GDM1 (cell line): Measurements from ENCODE around the gene CCDC172.

ENCODE experiments used
- DNase-seq: peaks from one replicate; lab custom pipeline; 2025; lab: John Stamatoyannopoulos, UW

The CCDC172 gene, protein sequence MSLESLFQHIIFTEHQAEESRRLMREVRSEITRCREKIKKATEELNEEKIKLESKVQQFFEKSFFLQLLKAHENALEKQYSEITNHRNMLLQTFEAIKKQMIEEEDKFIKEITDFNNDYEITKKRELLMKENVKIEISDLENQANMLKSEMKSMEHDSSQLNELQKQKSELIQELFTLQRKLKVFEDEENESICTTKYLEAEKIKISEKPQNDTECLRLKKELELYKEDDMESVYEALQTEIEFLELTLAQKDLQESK

GRCh38 chr10:116324227-116324950, at the start of gene CCDC172:
TSS of gene CCDC172 (plus strand) at chr10:116324448. CDS start at chr10:116325012, 564 bp downstream.
- DNase-seq = no peak

DNA sequence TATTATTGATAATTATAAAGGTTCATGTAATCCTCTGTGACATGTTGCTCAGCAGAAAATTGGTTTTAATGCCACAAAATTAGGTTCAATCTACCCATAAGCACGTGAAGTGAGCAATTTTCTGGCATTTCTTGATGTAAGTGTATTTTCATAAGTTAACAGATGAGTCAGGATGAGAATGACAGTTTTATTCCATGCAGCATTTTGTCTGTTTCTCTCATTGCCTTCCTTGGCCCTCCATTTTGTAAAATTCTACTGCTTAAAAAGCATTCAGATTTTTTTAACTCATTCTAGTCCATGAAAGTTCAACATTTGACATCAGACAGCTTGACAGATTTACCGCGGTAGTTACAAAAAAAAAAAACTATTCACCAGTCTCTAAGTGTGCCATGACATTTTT, 47.3 kb upstream of the CCDC172 start:
- DNase-seq = no peak

DNA sequence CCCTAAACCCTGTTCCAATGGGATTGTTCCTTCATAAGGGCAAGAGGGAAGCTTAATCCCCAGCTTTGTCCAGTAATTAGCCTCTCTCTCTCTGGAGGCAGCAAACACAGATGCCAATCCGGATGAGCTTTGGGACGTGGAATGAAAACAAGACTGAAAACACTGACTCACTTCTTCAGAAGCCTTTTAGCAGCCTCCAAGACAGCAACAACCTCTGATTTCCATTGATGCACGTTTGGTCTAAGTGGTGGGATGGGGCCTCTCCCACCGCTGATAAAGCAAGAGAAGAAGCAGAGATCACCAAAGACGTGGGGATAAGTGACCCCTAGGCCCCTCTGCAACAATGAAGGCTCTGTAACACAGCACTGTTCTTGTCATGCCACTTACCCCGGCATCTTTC, 45.4 kb upstream of the CCDC172 start:
- DNase-seq = no peak

DNA sequence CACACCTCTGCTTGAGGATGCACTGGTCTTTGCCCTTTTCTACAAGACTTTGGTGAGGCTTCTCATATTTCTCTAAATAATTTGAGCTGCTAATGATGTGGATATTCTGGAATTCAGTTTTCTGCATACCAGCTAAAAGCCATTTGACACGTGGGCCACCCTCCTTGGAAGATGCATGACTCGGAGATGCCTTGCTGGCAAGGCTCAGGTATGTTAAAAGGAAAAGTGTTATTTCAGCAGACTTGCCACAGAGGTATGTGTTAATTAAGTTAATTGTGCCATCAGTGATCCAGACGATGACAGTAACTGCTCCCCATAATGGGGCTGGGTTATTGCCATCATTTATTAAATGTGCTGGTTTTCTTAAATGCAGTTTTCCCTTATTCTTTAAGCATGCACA, 42.5 kb upstream of the CCDC172 start:
- no peak for DNase-seq

DNA sequence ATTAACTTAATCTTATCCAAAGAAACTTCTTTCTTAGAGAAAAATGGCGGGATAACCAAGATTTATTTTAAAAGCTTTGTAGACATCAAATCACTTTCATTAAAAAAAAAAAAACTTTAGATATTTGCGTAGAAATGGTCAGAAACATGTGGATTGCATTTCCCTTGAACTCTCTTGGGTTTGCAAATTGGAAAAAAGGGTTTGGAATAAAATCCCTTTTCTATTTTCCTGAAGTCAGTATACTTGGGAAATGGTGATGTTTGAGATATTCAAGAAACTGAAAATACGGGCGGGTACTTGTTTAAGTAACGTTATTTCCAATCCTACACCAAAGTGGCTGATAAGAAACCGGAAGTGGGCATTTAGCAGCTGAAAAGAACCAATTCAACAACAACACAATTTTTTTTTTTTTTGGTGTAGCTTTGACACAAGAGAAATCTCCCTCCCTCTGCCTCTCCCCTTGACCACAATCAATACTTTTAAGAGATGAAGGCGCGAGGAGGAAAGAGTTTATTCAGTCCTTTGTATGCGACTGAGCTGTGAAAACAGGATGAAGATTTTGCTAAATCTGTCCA, 37.5 kb upstream of the CCDC172 start:
- DNase-seq = no peak

DNA sequence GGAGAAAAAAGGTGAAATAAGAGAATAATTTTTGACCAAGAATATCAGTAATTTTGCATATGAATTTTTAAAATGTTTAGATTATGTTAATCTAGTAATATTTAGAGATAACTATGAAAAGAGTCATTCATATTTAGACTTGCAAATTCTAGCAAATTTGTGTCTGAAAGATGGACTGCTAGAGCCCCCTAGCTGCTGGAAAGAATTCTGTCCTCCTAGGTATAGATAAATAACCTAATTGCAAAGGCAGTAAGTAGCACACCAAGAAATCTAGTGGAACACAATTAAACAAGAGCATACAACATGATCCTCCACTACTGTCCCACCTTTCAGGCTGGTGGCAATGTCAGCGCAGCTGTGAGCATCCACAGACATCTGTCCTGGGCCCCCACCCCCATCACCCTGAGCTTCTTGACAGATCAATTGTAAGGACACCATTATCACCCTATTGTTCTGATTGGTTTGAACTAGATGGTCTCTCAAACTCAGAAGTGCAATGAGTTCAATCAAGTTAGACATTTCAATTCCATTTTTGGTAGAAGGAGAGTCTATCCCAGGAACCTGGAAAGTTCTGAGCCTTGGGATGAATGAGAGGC, 36.2 kb upstream of the CCDC172 start:
- no peak for DNase-seq

DNA sequence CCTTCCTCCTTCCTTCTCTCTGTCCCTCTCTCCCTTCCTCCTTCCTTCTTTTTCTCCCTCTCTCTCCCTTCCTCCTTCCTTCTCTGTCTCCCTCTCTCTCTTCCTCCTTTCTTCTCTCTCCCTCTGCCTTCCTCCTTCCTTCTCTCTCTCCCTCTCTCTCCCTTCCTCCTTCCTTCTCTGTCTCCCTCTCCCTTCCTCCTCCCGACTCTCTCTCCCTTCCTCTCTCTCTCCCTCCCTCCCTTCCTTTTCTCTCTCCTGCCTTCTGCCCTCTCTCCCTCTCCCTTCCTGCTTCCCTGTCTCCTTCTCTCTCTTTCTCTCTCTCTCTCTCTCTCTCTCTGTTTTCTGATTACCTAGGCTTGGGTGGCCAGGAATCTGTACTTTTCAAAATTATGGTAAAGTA, 34.6 kb upstream of the CCDC172 start:
- no peak for DNase-seq

GRCh38 chr10:116292493-116292892, 31.8 kb upstream of the CCDC172 start:
- DNase-seq = no peak

GRCh38 chr10:116296291-116296721, 27.9 kb upstream of the CCDC172 start:
- no peak for DNase-seq

DNA sequence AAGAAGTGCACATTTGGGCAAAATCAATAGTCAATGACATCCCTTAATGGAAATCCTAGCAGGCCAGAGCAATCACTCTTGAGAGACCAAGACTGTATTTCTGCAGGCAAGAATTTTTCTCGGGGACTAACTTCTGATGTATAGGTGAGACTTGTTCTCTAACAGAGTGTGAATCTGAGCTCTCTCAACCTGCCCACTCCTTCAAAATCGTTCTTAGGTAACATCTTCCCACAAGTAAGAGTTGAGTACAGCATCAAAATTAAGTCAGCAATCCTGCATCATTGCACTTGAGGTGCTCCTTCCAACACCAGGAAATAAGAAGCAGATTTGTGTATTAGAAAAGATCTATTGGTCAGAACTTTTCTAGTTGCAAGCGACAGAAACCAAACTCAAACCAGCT, 25.7 kb upstream of the CCDC172 start:
- DNase-seq = no peak

- DNase-seq = no peak
Observed at GRCh38 chr10:116300542-116300941, 23.7 kb upstream of the CCDC172 start.

DNA sequence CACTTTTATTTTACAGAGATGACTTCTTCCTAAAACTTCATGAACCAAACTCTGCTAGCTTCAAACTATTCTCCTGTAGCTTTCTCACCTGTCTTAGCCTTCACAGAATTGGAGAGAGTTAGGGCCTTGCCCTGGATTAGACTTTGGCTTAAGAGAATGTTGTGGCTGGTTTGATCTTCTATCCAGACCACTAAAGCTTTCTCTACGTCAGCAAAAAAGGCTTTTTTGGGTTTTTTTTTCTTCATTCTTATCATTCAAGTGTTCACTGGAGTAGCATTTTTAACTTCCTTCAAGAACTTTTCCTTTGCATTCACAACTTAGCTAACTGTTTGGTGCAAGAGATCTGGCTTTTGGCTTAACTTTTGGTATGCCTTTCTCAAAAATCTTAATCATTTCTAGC, 19.3 kb upstream of the CCDC172 start:
- DNase-seq = no peak

DNA sequence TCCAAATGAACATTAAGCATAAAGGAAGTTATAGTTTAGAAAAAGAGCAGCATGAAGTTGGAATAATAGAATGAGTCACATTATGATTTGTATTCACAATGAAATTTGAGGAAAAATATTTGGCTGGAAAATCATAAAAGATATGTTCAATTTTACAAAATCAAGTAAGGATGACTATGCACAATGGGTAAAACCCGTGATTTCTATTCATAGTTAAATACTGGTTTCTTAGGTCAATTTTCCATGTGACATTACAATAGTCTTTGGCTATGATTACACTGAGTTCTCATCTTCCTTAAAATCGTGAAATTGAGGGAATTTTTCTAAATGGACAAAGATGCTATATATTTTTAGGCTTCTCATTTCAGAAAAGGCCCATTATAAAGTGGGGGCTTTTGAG, 17.4 kb upstream of the CCDC172 start:
- DNase-seq = no peak

GRCh38 chr10:116307455-116307854, 16.8 kb upstream of the CCDC172 start:
- DNase-seq = no peak

- DNase-seq = no peak
Observed at GRCh38 chr10:116311016-116311415, 13.2 kb upstream of the CCDC172 start.

DNA sequence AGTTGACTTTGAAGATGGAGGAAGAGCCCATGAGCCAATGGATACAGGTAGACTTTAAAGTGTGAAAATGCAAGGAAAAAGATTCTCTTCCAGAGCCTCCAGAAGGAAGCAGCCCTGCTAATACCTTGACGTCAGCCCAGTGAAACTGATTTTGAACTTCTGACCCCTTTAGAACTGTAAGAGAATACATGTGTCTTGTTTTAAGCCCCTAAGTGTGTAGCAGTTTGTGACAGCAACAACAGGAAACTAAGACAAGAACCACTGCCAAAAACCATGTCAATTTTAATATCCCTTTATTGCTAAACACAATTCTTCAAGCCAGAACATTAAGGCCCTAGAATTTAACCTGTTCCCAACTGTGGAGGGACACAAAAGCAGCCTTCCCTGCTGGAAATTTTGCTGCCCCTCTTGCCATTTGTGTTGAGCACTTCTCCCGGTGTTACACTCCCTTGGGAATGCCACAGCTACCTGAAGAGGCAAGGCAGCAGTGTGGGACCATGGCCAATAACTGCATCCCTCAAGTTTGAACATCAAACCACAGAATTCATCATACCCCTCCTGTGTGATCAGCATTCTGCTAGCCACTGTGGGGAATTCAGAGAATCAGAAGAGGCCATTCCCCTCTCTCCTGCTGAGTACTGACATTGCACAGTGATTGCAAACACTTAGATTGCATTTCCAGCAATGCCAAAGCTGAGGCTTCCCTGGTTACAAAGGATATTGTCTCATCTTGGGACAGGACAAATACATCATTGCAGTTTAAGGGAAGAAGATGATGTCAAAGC, 12.3 kb upstream of the CCDC172 start:
- no peak for DNase-seq

GRCh38 chr10:116312548-116312947, 11.7 kb upstream of the CCDC172 start:
- no peak for DNase-seq

- no peak for DNase-seq
Observed at GRCh38 chr10:116316503-116316902, 7.7 kb upstream of the CCDC172 start.

- DNase-seq = no peak
Observed at GRCh38 chr10:116324951-116325635, 845 bp downstream of the CCDC172 start.

GRCh38 chr10:116325987-116326386, 1.7 kb downstream of the CCDC172 start:
- DNase-seq = no peak

DNA sequence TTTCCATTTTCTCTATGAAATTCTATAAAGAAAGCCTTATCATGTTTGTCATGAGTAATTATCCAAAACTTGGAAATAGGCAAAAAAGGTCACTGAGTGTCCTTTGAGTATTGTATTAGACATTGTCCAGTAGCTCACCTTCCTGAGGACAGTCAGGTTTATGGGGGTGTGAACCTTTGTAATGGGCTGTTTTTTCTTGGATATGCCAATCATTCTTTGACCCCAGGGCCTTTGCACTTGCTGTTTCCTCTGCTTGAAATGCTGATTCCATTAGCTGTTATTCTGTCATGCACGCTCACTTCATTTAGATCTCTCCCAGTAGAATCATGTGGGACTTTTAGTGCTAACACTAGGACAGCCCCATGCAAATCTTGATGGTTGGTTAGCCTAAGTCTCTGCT, 4.9 kb downstream of the CCDC172 start:
- no peak for DNase-seq

DNA sequence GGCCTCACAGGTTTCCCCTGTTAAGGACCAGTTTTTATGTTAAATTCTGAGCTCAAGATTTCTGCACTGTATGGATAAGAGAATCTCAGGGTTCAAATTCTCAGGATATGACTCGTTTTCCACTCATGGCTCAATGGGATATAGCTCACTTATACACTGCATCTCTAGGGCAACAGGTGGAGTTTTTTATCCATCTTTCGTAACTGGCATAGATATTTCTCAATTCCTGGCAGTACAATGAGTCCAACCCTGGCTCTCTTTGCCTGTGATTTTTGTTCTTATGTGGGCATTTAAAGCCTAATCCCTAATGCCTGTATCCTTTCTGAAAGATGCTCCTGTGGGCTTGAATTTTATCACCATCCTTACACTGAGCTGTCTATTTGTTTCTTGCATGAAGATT, 7.6 kb downstream of the CCDC172 start:
- no peak for DNase-seq
